Endothelial cell of umbilical vein (primary cell): ENCODE results near the gene HELQ. TPM values are rescaled to one million over a fixed set of nuclear protein-coding genes. Genes with fewer than 3 reads are reported as not detected.

Source experiments
- BruUV-seq: library from RNA; stranded (reverse); fragments of 400-500 nt; replicated peaks from 2 replicates; lab custom pipeline; 2021; lab: Mats Ljungman, UMichigan
- CTCF ChIA-PET: fragments of 300-600, 350-600 bp; sonication (Branson Sonifier 250); formaldehyde crosslinking; loops from one replicate; lab custom pipeline; 2021; ENCODE audit warnings: antibody characterized with exemption, inconsistent platforms; lab: Charles Lee
- POLR2A ChIA-PET: fragments of 300-600, 350-600 bp; sonication (Branson Sonifier 250); formaldehyde crosslinking; loops from one replicate; lab custom pipeline; 2021; ENCODE audit warnings: antibody characterized with exemption, inconsistent platforms; lab: Charles Lee
- DNase-seq: peaks from one replicate; pipeline ENCODE4 v3.0.0-alpha.2; 2011; ENCODE audit warnings: low read depth, low spot score
- FAIRE-seq: peaks from 2 replicates; lab custom pipeline; 2011; peaks lifted over from hg19 to GRCh38; lab: Jason Lieb, UNC
- H2AFZ ChIP-seq: 2 replicates; pipeline ENCODE4 v1.6.0; 2012; ENCODE audit warnings: low read depth, low read length, control low read depth, inconsistent platforms
- H3K27ac ChIP-seq: 2 replicates; pipeline ENCODE4 v1.5.1; 2011; ENCODE audit warnings: low read depth, mild to moderate bottlenecking, control low read depth, low read length, moderate library complexity; ENCODE audit not compliant: insufficient read depth
- H3K27me3 ChIP-seq, 2 experiments: 2 replicates each; pipeline versions ENCODE4 v1.6.0 to v1.6.1; 2011; ENCODE audit warnings: low read length in 2 of 2, mixed read lengths in 1 of 2; ENCODE audit not compliant: control insufficient read depth in 2 of 2, insufficient read depth in 2 of 2
- H3K36me3 ChIP-seq, 2 experiments: 2 replicates in 1 of 2; 3 replicates in 1 of 2; pipeline ENCODE4 v1.5.1; 2011; ENCODE audit warnings: low read length in 2 of 2, mild to moderate bottlenecking in 1 of 2, moderate library complexity in 1 of 2; ENCODE audit not compliant: control insufficient read depth in 2 of 2, insufficient read depth in 2 of 2; ENCODE audit errors: extremely low read depth in 1 of 2
- H3K4me1 ChIP-seq: 3 replicates; pipeline ENCODE4 v1.5.1; 2011; ENCODE audit warnings: mild to moderate bottlenecking, low read length; ENCODE audit not compliant: control insufficient read depth, insufficient read depth; ENCODE audit errors: extremely low read depth
- H3K4me2 ChIP-seq: 2 replicates; pipeline ENCODE4 v1.6.1; 2011; ENCODE audit warnings: low read length, control low read depth, mixed read lengths; ENCODE audit not compliant: insufficient read depth
- H3K4me3 ChIP-seq, 3 experiments: fragments of 200-600 bp in 1 of 3; sonication (generic), shearing (Covaris generic) in 1 of 3; replicated peaks in 1 of 3; 2 replicates each; pipeline ENCODE4 v1.5.1; 2011 to 2016; ENCODE audit warnings: control low read depth in 3 of 3, low read length in 3 of 3, mild to moderate bottlenecking in 2 of 3, inconsistent platforms in 1 of 3, low read depth in 1 of 3, moderate library complexity in 1 of 3; ENCODE audit not compliant: insufficient read depth in 1 of 3
- H3K79me2 ChIP-seq: 2 replicates; pipeline ENCODE4 v1.6.0; 2012; ENCODE audit warnings: low read length, inconsistent platforms; ENCODE audit not compliant: control insufficient read depth, insufficient read depth
- H3K9ac ChIP-seq: replicated peaks from 2 replicates; pipeline ENCODE3; 2011; ENCODE audit warnings: low read length, control low read depth; ENCODE audit not compliant: insufficient read depth; ENCODE audit errors: extremely low read depth
- H3K9me1 ChIP-seq: replicated peaks from 3 replicates; pipeline ENCODE4 v1.6.0; 2011; ENCODE audit warnings: mild to moderate bottlenecking, low read length; ENCODE audit not compliant: control insufficient read depth, insufficient read depth; ENCODE audit errors: extremely low read depth
- H3K9me3 ChIP-seq: replicated peaks from 2 replicates; pipeline ENCODE4 v1.5.1; 2012; ENCODE audit warnings: low read length, inconsistent platforms; ENCODE audit not compliant: control insufficient read depth, insufficient read depth
- H4K20me1 ChIP-seq: replicated peaks from 2 replicates; pipeline ENCODE3; 2011; ENCODE audit warnings: mild to moderate bottlenecking, low read length; ENCODE audit not compliant: control insufficient read depth, insufficient read depth; ENCODE audit errors: extremely low read depth
- EZH2 ChIP-seq: IDR thresholded peaks from 2 replicates; pipeline ENCODE4 v1.6.1; 2012; ENCODE audit warnings: borderline replicate concordance, low read depth, mild to moderate bottlenecking, moderate library complexity, low read length, inconsistent platforms; ENCODE audit not compliant: severe bottlenecking
- FOS ChIP-seq: IDR thresholded peaks from 2 replicates; pipeline ENCODE4 v1.6.1; 2011; ENCODE audit warnings: mild to moderate bottlenecking, low read length, moderate library complexity, borderline replicate concordance; ENCODE audit not compliant: insufficient read depth
- GATA2 ChIP-seq: IDR thresholded peaks from 2 replicates; pipeline ENCODE4 v1.7.0; 2011; ENCODE audit warnings: low read depth, mild to moderate bottlenecking, moderate library complexity, mixed read lengths, low read length; ENCODE audit not compliant: insufficient read length, insufficient read depth
- JUN ChIP-seq: IDR thresholded peaks from 2 replicates; pipeline ENCODE4 v1.6.1; 2011; ENCODE audit warnings: borderline replicate concordance, low read depth; ENCODE audit not compliant: insufficient read length, insufficient read depth
- MYC ChIP-seq: IDR thresholded peaks from one replicate; pipeline ENCODE4 v1.6.1; 2011; ENCODE audit warnings: mild to moderate bottlenecking, low read depth, low read length
- POLR2A ChIP-seq: IDR thresholded peaks from 2 replicates; pipeline ENCODE4 v1.6.1; 2012; ENCODE audit warnings: low read depth, mild to moderate bottlenecking, control low read depth, low read length
- POLR2AphosphoS5 ChIP-seq: IDR thresholded peaks from 2 replicates; pipeline ENCODE4 v1.6.1; 2012; ENCODE audit warnings: low read depth, mild to moderate bottlenecking, control low read depth, low read length, moderate library complexity; ENCODE audit not compliant: insufficient read depth
- dilution Hi-C: fragments of 300-500 bp; cut with MboI; formaldehyde crosslinking; loops from one replicate; pipeline ENCODE4 v1.15.0; 2019; ENCODE audit warnings: low sequenced_read_pairs; ENCODE audit not compliant: extremely low pct_ligation_motif_present
- intact Hi-C: fragments of 100-400 bp; cut with micrococcal nuclease; formaldehyde crosslinking; loops from one replicate; pipeline ENCODE4 v1.10.0; 2022
- polyA plus RNA-seq, 4 experiments: library from polyadenylated mRNA; depleted of rRNA in 3 of 4; stranded (reverse) in 3 of 4; unstranded in 1 of 4; fragments of >200 nt; gene quantifications; 2 replicates each; pipeline versions ENCODE4 v1.2.1 to v1.2.3, GENCODE V29; 2011 to 2012; ENCODE audit warnings: missing spikeins in 1 of 4
- total RNA-seq: library from RNA; stranded (reverse); gene quantifications from 2 replicates; pipeline ENCODE4 v1.2.3, GENCODE V29; 2021
- TF ChIP-seq, protein P1 (sequence below), 2 donors: IDR thresholded peaks; 1 replicate in 1 of 2; 2 replicates in 1 of 2; pipeline ENCODE4 v1.5.1; 2011; ENCODE audit warnings: low read length in 2 of 2, mild to moderate bottlenecking in 2 of 2, moderate library complexity in 2 of 2, control low read depth in 1 of 2, inconsistent platforms in 1 of 2, low read depth in 1 of 2; ENCODE audit not compliant: insufficient read depth in 1 of 2; ENCODE audit errors: extremely low read depth in 1 of 2
- TF ChIP-seq, protein P2 (sequence below): IDR thresholded peaks from 2 replicates; pipeline ENCODE4 v1.6.1; 2011; ENCODE audit not compliant: insufficient read depth, insufficient read length

Gene HELQ
- total and polyA plus RNA-seq, 2 donors (not counting 3 experiments of a cell fraction or from before 2014, with no cell fraction given): 8.7 to 11.1 TPM

DNA sequence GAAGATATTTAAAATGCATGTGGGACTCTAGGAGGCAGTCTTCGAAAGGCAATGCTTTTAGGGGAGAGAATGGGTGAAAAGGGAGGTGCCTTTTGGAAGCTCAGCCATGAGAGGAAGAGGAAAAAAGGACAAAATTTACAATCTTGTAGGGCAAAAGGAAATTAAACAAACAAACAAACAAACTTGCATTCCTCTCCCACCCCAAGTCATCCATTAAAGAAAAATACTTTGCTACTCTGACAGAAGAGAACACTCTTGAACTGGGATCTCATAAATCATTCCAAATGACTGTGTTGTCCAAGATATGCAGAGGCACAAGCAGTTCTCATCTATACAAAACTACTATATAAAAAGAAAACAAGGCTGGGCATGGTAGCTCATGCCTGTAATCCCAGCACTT lies 46.7 kb downstream of the HELQ start:
- Histone ChIP-seq H4K20me1 (no peaks in the 10 kb centered on the region), H3K4me2 (no peak overlapping the region), H3K79me2 (no peaks in the 10 kb centered on the region), H3K27me3 (no peaks in the 10 kb centered on the region), H3K27ac (no peak overlapping the region), H2AFZ (no peak overlapping the region), H3K4me1 (no peaks in the 10 kb centered on the region), H3K9me1 (no peaks in the 10 kb centered on the region), H3K4me3 (no peak overlapping the region), H3K36me3 (no peaks in the 10 kb centered on the region), H3K9ac (no peak overlapping the region), H3K9me3 (no peaks in the 10 kb centered on the region)
- no TSS peak for BruUV-seq
- TF ChIP-seq JUN (no peak), FOS (no peak), EZH2 (no peak), POLR2A (no peak), GATA2 (no peak), MYC (no peak), POLR2AphosphoS5 (no peak)
- TF ChIP-seq, protein P1, sequence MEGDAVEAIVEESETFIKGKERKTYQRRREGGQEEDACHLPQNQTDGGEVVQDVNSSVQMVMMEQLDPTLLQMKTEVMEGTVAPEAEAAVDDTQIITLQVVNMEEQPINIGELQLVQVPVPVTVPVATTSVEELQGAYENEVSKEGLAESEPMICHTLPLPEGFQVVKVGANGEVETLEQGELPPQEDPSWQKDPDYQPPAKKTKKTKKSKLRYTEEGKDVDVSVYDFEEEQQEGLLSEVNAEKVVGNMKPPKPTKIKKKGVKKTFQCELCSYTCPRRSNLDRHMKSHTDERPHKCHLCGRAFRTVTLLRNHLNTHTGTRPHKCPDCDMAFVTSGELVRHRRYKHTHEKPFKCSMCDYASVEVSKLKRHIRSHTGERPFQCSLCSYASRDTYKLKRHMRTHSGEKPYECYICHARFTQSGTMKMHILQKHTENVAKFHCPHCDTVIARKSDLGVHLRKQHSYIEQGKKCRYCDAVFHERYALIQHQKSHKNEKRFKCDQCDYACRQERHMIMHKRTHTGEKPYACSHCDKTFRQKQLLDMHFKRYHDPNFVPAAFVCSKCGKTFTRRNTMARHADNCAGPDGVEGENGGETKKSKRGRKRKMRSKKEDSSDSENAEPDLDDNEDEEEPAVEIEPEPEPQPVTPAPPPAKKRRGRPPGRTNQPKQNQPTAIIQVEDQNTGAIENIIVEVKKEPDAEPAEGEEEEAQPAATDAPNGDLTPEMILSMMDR (IDR thresholded peaks at IDR 0.05; ENCODE audit: extremely low read depth in 1 of 2, insufficient read depth in 1 of 2, low read depth in 1 of 2, low read length in 2 of 2): no peak
- TF ChIP-seq, protein P2, sequence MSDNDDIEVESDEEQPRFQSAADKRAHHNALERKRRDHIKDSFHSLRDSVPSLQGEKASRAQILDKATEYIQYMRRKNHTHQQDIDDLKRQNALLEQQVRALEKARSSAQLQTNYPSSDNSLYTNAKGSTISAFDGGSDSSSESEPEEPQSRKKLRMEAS: no peak
- CTCF ChIA-PET: no interaction called here
- FAIRE-seq (no peak), DNase-seq (no peak)
- POLR2A ChIA-PET: no interaction called here
- dilution Hi-C loops (no loop called here), intact Hi-C loops (no loop called here)
